ENCODE measurements around the gene SLC39A3. TPM values are rescaled to one million over a fixed set of nuclear protein-coding genes. Genes with fewer than 3 reads are reported as not detected.

The SLC39A3 gene
- total and polyA plus RNA-seq, 2 donors (not counting 1 experiment from before 2014, with no cell fraction given), result 23.9 to 28.2 TPM

- H2AFZ ChIP-seq (ENCODE audit: low read length), result no peak overlapping the region
- H3K9me3 ChIP-seq (ENCODE audit: control insufficient read depth, insufficient read depth, low read depth, low read length), result no peaks in the 10 kb centered on the region
- no peaks in the 10 kb centered on the region for H3K27me3 ChIP-seq (ENCODE audit: control insufficient read depth, insufficient read depth, low read length)
- DNase-seq (ENCODE audit: low read depth in 2 of 2), result no peak
- H4K20me1 ChIP-seq (ENCODE audit: control insufficient read depth, extremely low read depth, insufficient read depth, low read length), result no peaks in the 10 kb centered on the region
- peaks cover 9% of the 10 kb centered on the region for H3K4me1 ChIP-seq (ENCODE audit: control insufficient read depth, extremely low read depth, insufficient read depth, low read length)
- H3K4me2 ChIP-seq (ENCODE audit: extremely low read depth, insufficient read depth, low read length), result no peak overlapping the region
- TF ChIP-seq, protein P1, sequence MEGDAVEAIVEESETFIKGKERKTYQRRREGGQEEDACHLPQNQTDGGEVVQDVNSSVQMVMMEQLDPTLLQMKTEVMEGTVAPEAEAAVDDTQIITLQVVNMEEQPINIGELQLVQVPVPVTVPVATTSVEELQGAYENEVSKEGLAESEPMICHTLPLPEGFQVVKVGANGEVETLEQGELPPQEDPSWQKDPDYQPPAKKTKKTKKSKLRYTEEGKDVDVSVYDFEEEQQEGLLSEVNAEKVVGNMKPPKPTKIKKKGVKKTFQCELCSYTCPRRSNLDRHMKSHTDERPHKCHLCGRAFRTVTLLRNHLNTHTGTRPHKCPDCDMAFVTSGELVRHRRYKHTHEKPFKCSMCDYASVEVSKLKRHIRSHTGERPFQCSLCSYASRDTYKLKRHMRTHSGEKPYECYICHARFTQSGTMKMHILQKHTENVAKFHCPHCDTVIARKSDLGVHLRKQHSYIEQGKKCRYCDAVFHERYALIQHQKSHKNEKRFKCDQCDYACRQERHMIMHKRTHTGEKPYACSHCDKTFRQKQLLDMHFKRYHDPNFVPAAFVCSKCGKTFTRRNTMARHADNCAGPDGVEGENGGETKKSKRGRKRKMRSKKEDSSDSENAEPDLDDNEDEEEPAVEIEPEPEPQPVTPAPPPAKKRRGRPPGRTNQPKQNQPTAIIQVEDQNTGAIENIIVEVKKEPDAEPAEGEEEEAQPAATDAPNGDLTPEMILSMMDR (conservative IDR thresholded peaks at IDR 0.05 in 1 of 2, IDR thresholded peaks at IDR 0.05 in 1 of 2; ENCODE audit: low read depth in 1 of 2, low read length in 2 of 2), result no peak
- TF ChIP-seq EZH2 (IDR thresholded peaks at IDR 0.05; ENCODE audit: low read length, missing control alignments), result no peak
- H3K79me2 ChIP-seq (ENCODE audit: control insufficient read depth, insufficient read depth, low read length), result peaks cover 90% of the 10 kb centered on the region
- H3K9ac ChIP-seq (ENCODE audit: insufficient read depth, low read length), result no peak overlapping the region
- H3K36me3 ChIP-seq (ENCODE audit: control insufficient read depth, insufficient read depth, low read length), result peaks cover 6% of the 10 kb centered on the region
- no peak overlapping the region for H3K4me3 ChIP-seq (replicated peaks in 1 of 4; ENCODE audit: control extremely low read depth in 1 of 4, insufficient read depth in 1 of 4, low read depth in 3 of 4, low read length in 4 of 4)
- no peak overlapping the region for H3K27ac ChIP-seq (ENCODE audit: insufficient read depth, low read length)
Measured at GRCh38 chr19:2777952-2778683, 38.3 kb upstream of the SLC39A3 start.

GRCh38 chr19:2775556-2776430, 36.0 kb upstream of the SLC39A3 start:
- TF ChIP-seq, protein P1 (conservative IDR thresholded peaks at IDR 0.05 in 1 of 2, IDR thresholded peaks at IDR 0.05 in 1 of 2; ENCODE audit: low read depth in 1 of 2, low read length in 2 of 2), result no peak
- TF ChIP-seq EZH2 (IDR thresholded peaks at IDR 0.05; ENCODE audit: low read length, missing control alignments), result no peak
- no peak overlapping the region for H3K4me2 ChIP-seq (ENCODE audit: extremely low read depth, insufficient read depth, low read length)

GRCh38 chr19:2774953-2775555, 35.2 kb upstream of the SLC39A3 start:
- Histone ChIP-seq H3K9ac (ENCODE audit: insufficient read depth, low read length) (no peak overlapping the region), H4K20me1 (ENCODE audit: control insufficient read depth, extremely low read depth, insufficient read depth, low read length) (no peaks in the 10 kb centered on the region), H3K4me2 (ENCODE audit: extremely low read depth, insufficient read depth, low read length) (no peak overlapping the region), H2AFZ (ENCODE audit: low read length) (no peak overlapping the region), H3K9me3 (ENCODE audit: control insufficient read depth, insufficient read depth, low read depth, low read length) (no peaks in the 10 kb centered on the region), H3K36me3 (ENCODE audit: control insufficient read depth, insufficient read depth, low read length) (peaks cover 6% of the 10 kb centered on the region), H3K4me3 (replicated peaks in 1 of 4; ENCODE audit: control extremely low read depth in 1 of 4, insufficient read depth in 1 of 4, low read depth in 3 of 4, low read length in 4 of 4) (no peak overlapping the region), H3K27me3 (ENCODE audit: control insufficient read depth, insufficient read depth, low read length) (no peaks in the 10 kb centered on the region), H3K27ac (ENCODE audit: insufficient read depth, low read length) (no peak overlapping the region), H3K79me2 (ENCODE audit: control insufficient read depth, insufficient read depth, low read length) (peaks cover 86% of the 10 kb centered on the region), H3K4me1 (ENCODE audit: control insufficient read depth, extremely low read depth, insufficient read depth, low read length) (peaks cover 6% of the 10 kb centered on the region)
- DNase-seq (ENCODE audit: low read depth in 2 of 2), result no peak
- no peak for TF ChIP-seq EZH2 (IDR thresholded peaks at IDR 0.05; ENCODE audit: low read length, missing control alignments)
- TF ChIP-seq, protein P1 (conservative IDR thresholded peaks at IDR 0.05 in 1 of 2, IDR thresholded peaks at IDR 0.05 in 1 of 2; ENCODE audit: low read depth in 1 of 2, low read length in 2 of 2), result no peak

More at GRCh38 chr19:2775556-2776430, 36.0 kb upstream of the SLC39A3 start:
- peaks cover 6% of the 10 kb centered on the region for H3K36me3 ChIP-seq (ENCODE audit: control insufficient read depth, insufficient read depth, low read length)
- peaks cover 86% of the 10 kb centered on the region for H3K79me2 ChIP-seq (ENCODE audit: control insufficient read depth, insufficient read depth, low read length)
- H3K4me3 ChIP-seq (replicated peaks in 1 of 4; ENCODE audit: control extremely low read depth in 1 of 4, insufficient read depth in 1 of 4, low read depth in 3 of 4, low read length in 4 of 4), result no peak overlapping the region
- no peak overlapping the region for H3K9ac ChIP-seq (ENCODE audit: insufficient read depth, low read length)
- H3K27me3 ChIP-seq (ENCODE audit: control insufficient read depth, insufficient read depth, low read length), result no peaks in the 10 kb centered on the region
- no peak overlapping the region for H2AFZ ChIP-seq (ENCODE audit: low read length)
- no peaks in the 10 kb centered on the region for H4K20me1 ChIP-seq (ENCODE audit: control insufficient read depth, extremely low read depth, insufficient read depth, low read length)
- DNase-seq (ENCODE audit: low read depth in 2 of 2), result peak; percentile 36 to 73
- peak overlapping the region; percentile 7 for H3K27ac ChIP-seq (ENCODE audit: insufficient read depth, low read length)
- H3K4me1 ChIP-seq (ENCODE audit: control insufficient read depth, extremely low read depth, insufficient read depth, low read length), result peaks cover 2% of the 10 kb centered on the region
- no peaks in the 10 kb centered on the region for H3K9me3 ChIP-seq (ENCODE audit: control insufficient read depth, insufficient read depth, low read depth, low read length)
